Measurements from ENCODE around the gene KRTAP4-6. TPM values are rescaled to one million over a fixed set of nuclear protein-coding genes. Genes with fewer than 3 reads are reported as not detected.
"Not testable (repeated sequence)": the region's sequence is repeated elsewhere in the genome, so short reads cannot be mapped to it uniquely, and the experiment has no call there.

The KRTAP4-6 gene
- total RNA-seq, 2 donors from 2014 or later = not detected

DNA sequence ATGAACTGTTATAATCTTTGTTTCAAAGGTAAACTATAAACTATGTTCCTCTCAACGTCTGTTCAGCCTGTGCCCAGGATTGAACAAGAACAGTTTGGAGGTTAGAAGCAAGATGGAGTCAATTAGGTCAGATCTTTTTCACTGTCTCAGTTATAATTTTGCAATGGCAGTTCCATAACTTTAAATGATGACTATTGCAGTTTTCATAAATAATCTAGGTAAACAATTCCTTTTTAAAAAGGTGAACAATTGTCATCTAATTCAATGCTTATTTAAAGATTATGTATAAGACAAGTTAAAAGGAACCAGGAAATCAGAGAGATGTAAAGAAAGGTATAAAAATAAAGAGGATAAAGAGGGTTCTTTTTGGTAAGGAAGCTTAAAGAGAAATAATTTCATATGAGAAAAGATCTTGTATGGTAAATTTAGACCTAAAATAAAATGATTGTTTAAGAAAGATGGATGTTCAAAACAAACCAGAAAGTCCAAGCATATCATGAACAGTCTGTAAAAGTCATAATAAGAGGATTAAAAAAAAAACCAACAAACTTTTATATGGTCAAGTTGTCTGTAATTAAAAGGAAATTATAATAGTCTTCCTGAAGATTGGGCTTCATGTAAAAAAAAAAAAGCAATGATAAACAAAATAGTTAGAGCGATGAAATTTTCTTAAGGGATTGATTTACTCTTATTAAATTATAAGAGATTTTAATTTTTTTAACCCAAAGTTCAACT is 29.0 kb downstream of the KRTAP4-6 start:
- intact Hi-C loops (cut with DNase I) = no loop called here
- no peak for DNase-seq (ENCODE audit: low spot score)

GRCh38 chr17:41108728-41109386 is 31.5 kb downstream of the KRTAP4-6 start:
- intact Hi-C loops (cut with DNase I) = loop anchor here in 1 of 2 donors (1.0 kb wide), 1 partner anchor 21 kb away; no protein-coding TSS in a partner anchor
- not testable (repeated sequence) for DNase-seq (ENCODE audit: low spot score)

- no peak for DNase-seq (ENCODE audit: low spot score)
Observed at GRCh38 chr17:41107941-41108450, 32.3 kb downstream of the KRTAP4-6 start.

GRCh38 chr17:41105347-41105746 is 35.0 kb downstream of the KRTAP4-6 start, which contains the start of gene KRTAP4-9:
TSS of gene KRTAP4-9 (plus strand) at chr17:41105389. CDS start at chr17:41105389, 0 bp downstream.
- DNase-seq (ENCODE audit: low spot score); intact Hi-C loops (cut with DNase I): not testable (repeated sequence)

More at GRCh38 chr17:41107941-41108450, 32.3 kb downstream of the KRTAP4-6 start:
- intact Hi-C loops (cut with DNase I) = loop anchor here in 1 of 2 donors (1.0 kb wide), 1 partner anchor 20 kb away; no protein-coding TSS in a partner anchor

DNA sequence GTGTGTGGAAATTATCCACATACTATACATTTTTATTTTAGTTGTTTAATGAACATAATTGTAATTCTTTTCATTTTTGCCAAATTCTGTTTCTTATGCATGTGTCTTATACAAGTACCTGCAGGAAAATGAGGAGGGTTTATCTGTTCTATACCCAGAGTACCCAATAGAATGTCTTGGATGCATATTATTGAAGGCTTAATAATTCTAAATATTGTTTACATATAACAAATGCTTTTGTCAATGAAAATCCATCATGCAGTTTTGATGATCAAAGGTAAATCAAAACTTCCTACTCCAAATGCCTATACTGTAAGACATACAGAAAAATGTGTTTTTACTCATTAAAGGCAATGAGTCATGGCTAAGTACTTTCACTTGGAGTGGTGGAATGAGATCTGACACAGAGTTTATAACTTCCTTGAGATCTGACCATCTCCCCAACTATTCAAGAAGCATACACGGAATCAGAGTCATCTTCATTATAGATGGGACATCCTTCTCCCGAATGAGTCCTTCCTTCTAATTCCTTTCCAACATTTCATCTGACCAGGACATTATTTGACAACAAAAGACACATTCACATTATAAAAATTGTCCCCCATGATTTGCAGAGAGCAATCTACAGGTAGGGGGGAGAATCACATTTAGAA is 35.8 kb downstream of the KRTAP4-6 start:
- intact Hi-C loops (cut with DNase I); DNase-seq (ENCODE audit: low spot score): not testable (repeated sequence)

DNA sequence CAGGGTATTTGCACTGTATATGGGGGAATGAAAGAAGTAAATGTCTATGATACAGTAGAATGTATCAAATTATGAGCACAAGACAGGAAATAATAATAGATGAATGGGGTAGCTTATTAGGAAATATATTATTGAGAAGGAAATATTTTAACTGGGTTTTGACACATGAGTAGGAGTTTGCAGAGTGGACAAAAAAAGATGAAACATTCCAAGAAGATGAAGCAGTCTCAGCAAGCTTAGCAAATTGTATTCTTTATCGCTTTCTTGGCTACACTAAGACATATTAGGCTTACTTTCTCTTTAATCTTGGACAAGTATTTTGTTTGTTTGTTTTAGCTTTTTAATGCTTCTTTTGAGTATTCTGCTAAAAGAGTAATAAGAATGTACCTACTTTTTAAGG is 36.4 kb downstream of the KRTAP4-6 start:
- DNase-seq (ENCODE audit: low spot score) = no peak
- intact Hi-C loops (cut with DNase I) = no loop called here

GRCh38 chr17:41101586-41102259 is 38.6 kb downstream of the KRTAP4-6 start, which contains the start of gene KRTAP4-16:
TSS of gene KRTAP4-16 (minus strand) at chr17:41102209. CDS start at chr17:41102209, 0 bp downstream.
- intact Hi-C loops (cut with DNase I) = no loop called here
- DNase-seq (ENCODE audit: low spot score) = no peak

DNA sequence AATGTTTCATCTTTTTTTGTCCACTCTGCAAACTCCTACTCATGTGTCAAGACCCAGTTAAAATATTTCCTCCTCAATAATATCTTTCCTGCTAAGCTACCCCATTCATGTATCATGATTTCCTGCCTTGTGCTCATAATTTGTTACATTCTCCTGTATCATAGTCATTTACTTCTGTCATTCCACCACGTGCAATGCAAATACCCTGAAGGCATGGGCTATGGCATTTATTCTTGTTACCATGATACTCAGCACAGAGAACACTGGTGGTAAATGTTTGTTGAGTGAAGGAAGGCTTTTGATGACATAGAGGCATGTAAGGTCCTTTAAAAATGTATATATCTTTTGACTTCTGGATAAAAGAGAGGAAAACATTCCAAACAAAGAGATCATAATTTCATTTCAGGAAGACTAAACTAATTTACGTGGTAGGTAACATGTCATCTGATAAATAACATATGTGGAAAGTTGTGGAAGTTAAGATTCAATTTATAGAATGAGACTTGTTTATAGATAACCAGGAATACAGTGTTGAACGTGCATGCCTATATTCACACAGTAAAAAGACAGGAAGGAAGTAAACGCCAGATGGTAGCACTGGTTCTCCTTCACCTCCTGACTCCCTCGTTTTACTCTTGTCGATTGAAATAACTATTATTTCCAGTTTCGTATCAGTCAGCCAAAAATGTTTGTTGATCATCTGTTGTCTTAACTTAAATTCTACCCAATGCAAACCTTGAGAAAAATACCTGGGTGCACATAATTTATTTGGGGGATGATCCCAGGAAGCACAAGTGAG is 40.5 kb downstream of the KRTAP4-6 start:
- DNase-seq (ENCODE audit: low spot score); intact Hi-C loops (cut with DNase I): not testable (repeated sequence)

DNA sequence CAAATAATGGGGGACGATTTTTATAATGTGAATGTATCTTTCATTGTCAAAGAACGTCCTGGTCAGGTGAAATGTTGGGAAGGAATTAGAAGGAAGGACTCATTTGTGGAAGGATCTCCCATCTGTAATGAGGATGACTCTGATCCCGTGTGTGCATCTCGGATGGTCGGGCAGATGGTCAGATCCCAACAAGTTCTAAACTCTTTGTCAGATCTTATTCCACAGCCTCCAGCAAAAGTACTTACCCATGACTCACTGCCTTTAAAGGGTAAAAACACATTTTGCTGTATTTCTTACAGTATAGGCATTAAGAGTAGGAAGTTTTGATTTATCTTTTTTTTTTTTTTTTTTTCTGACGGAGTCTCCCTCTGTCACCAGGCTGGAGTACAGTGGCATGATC is 41.9 kb downstream of the KRTAP4-6 start:
- intact Hi-C loops (cut with DNase I) = no loop called here
- DNase-seq (ENCODE audit: low spot score) = no peak

DNA sequence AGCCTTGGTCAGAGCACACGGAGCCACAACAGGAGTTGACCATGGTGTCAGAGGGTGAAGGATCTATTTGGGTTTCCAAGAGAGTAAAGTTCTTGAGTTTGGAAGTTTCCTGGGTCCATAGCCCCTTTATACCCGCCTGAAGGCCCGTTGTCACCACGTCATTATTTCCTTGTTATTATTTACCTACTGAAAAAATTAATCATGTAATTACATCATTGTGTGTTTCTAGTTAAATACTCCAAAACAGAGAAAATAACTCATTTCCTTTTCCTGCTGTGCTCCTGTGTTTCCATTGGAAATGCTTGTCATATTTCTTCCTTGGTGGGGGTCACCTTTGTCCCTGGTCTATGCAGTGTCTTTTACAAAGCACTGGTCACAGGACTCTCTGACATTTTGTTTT is 42.3 kb downstream of the KRTAP4-6 start, which contains the start of gene KRTAP4-8:
TSS of gene KRTAP4-8 (minus strand) at position 101 of the 400 bp plus-strand sequence. CDS start at position 43, 58 bp downstream.
- intact Hi-C loops (cut with DNase I) = no loop called here
- DNase-seq (ENCODE audit: low spot score) = no peak

GRCh38 chr17:41096055-41096454 is 44.3 kb downstream of the KRTAP4-6 start:
- DNase-seq (ENCODE audit: low spot score) = no peak
- intact Hi-C loops (cut with DNase I) = no loop called here

Other genes with a start within 250 kb of the KRTAP4-6 start
- gene KRT23, start 202.9 kb downstream of the KRTAP4-6 start, total RNA-seq = under 1 TPM; 0.24 to 0.37 TPM
- not detected for gene KRT39, start 173.6 kb downstream of the KRTAP4-6 start, total RNA-seq
- gene KRT40, start 156.2 kb downstream of the KRTAP4-6 start, total RNA-seq = not detected
- not detected for gene KRTAP3-3, start 146.4 kb downstream of the KRTAP4-6 start, total RNA-seq
- not detected for gene KRTAP3-2, start 140.6 kb downstream of the KRTAP4-6 start, total RNA-seq
- not detected for gene KRTAP3-1, start 131.4 kb downstream of the KRTAP4-6 start, total RNA-seq
- gene KRTAP1-5, start 113.3 kb downstream of the KRTAP4-6 start, total RNA-seq = not detected
- gene KRTAP1-4, start 110.3 kb downstream of the KRTAP4-6 start, total RNA-seq = not detected
- not detected for gene KRTAP1-3, start 105.7 kb downstream of the KRTAP4-6 start, total RNA-seq
- not detected for gene KRTAP1-1, start 99.1 kb downstream of the KRTAP4-6 start, total RNA-seq
- not detected for gene KRTAP2-1, start 93.2 kb downstream of the KRTAP4-6 start, total RNA-seq
- not detected for gene KRTAP2-2, start 85.3 kb downstream of the KRTAP4-6 start, total RNA-seq
- gene KRTAP2-3, start 80.4 kb downstream of the KRTAP4-6 start, total RNA-seq = not detected
- gene KRTAP2-4, start 74.7 kb downstream of the KRTAP4-6 start, total RNA-seq = not detected
- gene KRTAP4-7, start 56.4 kb downstream of the KRTAP4-6 start, total RNA-seq = not detected
- not detected for gene KRTAP4-8, start 42.4 kb downstream of the KRTAP4-6 start, total RNA-seq
- not detected for gene KRTAP4-16, start 38.3 kb downstream of the KRTAP4-6 start, total RNA-seq
- not detected for gene KRTAP4-9, start 35.2 kb downstream of the KRTAP4-6 start, total RNA-seq
- not detected for gene KRTAP4-11, start 22.2 kb downstream of the KRTAP4-6 start, total RNA-seq
- gene KRTAP4-12, start 16.4 kb downstream of the KRTAP4-6 start, total RNA-seq = not detected
- not detected for gene KRTAP4-5, start 9.3 kb upstream of the KRTAP4-6 start, total RNA-seq
- not detected for gene KRTAP4-4, start 20.2 kb upstream of the KRTAP4-6 start, total RNA-seq
- not detected for gene KRTAP4-3, start 27.7 kb upstream of the KRTAP4-6 start, total RNA-seq
- not detected for gene KRTAP4-2, start 37.7 kb upstream of the KRTAP4-6 start, total RNA-seq
- not detected for gene KRTAP4-1, start 44.4 kb upstream of the KRTAP4-6 start, total RNA-seq
- not detected for gene KRTAP9-1, start 49.3 kb upstream of the KRTAP4-6 start, total RNA-seq
- gene KRTAP9-2, start 86.1 kb upstream of the KRTAP4-6 start, total RNA-seq = not detected
- not detected for gene KRTAP9-3, start 91.9 kb upstream of the KRTAP4-6 start, total RNA-seq
- not detected for gene KRTAP9-8, start 97.5 kb upstream of the KRTAP4-6 start, total RNA-seq
- not detected for gene KRTAP9-4, start 109.1 kb upstream of the KRTAP4-6 start, total RNA-seq
- gene KRTAP9-9, start 114.8 kb upstream of the KRTAP4-6 start, total RNA-seq = not detected
- gene KRTAP9-6, start 124.8 kb upstream of the KRTAP4-6 start, total RNA-seq = not detected
- gene KRTAP9-7, start 135.2 kb upstream of the KRTAP4-6 start, total RNA-seq = not detected
- not detected for gene KRTAP29-1, start 162.3 kb upstream of the KRTAP4-6 start, total RNA-seq
- gene KRTAP16-1, start 168.8 kb upstream of the KRTAP4-6 start, total RNA-seq = not detected
- gene KRTAP17-1, start 175.2 kb upstream of the KRTAP4-6 start, total RNA-seq = not detected
- gene KRT33A, start 210.3 kb upstream of the KRTAP4-6 start, total RNA-seq = not detected
- gene KRT33B, start 229.3 kb upstream of the KRTAP4-6 start, total RNA-seq = not detected
- not detected for gene KRT34, start 241.8 kb upstream of the KRTAP4-6 start, total RNA-seq

Data from posterior vena cava (tissue), 2 donors.